PFSK-1 (cell line): ENCODE results near the gene CTNNBL1.

Experiments used
- FOXP2 ChIP-seq: optimal IDR thresholded peaks from 2 replicates; pipeline ENCODE3; 2011; ENCODE audit warnings: borderline replicate concordance, control low read depth, inconsistent platforms; ENCODE audit not compliant: insufficient read depth; ENCODE audit errors: extremely low read length, extremely low read depth
- POLR2AphosphoS5 ChIP-seq: IDR thresholded peaks from 2 replicates; pipeline ENCODE4 v1.6.1; 2012; ENCODE audit warnings: low read depth, mild to moderate bottlenecking, control low read depth, low read length, moderate library complexity
- REST ChIP-seq, 2 experiments: IDR thresholded peaks; 2 replicates each; pipeline versions ENCODE4 v1.6.1 to v1.8.0; 2011 to 2012; ENCODE audit warnings: low read depth in 2 of 2, low read length in 2 of 2, control low read depth in 1 of 2, inconsistent platforms in 1 of 2, mild to moderate bottlenecking in 1 of 2, moderate library complexity in 1 of 2; ENCODE audit not compliant: insufficient read depth in 1 of 2
- SIN3A ChIP-seq: IDR thresholded peaks from 2 replicates; pipeline ENCODE4 v1.6.1; 2012; ENCODE audit warnings: mild to moderate bottlenecking, low read length, moderate library complexity, borderline replicate concordance; ENCODE audit not compliant: insufficient read depth
- TAF1 ChIP-seq: IDR thresholded peaks from 2 replicates; pipeline ENCODE4 v1.6.1; 2012; ENCODE audit warnings: low read length, control low read depth, borderline replicate concordance; ENCODE audit not compliant: insufficient read depth

CTNNBL1 gene

GRCh38 chr20:37899105-37900045, 205.5 kb downstream of the CTNNBL1 start:
- TF ChIP-seq REST (IDR thresholded peaks at IDR 0.05; ENCODE audit: insufficient read depth in 1 of 2, low read depth in 2 of 2, low read length in 2 of 2) = no peak
- TF ChIP-seq SIN3A = no peak
- TF ChIP-seq TAF1 = no peak
- TF ChIP-seq POLR2AphosphoS5 = no peak
- no peak for TF ChIP-seq FOXP2

DNA sequence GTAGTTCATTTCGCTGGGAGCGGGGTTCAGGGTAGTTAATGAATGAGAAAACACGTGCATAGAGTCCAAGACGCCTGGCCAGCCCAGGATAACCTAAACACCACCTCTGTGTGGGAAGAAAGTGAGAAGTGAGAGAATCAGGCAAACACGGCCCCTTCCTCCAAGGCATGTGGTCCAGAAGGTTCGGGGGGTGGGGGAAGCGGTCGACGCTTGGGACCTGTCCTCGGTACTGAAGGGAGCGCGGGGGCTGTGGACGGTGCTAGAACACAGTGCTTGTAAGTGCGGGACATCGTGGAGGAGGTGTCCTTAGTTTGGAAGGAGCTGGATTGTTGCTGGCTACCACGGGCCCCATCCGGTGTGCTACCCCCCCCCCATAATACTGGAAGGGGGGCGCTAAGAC, 207.4 kb downstream of the CTNNBL1 start:
- TF ChIP-seq FOXP2 = no peak
- peak in 1 of 2 experiments; percentile 82; a peak in 2 of 4 replicates for TF ChIP-seq REST (IDR thresholded peaks at IDR 0.05; ENCODE audit: insufficient read depth in 1 of 2, low read depth in 2 of 2, low read length in 2 of 2)

DNA sequence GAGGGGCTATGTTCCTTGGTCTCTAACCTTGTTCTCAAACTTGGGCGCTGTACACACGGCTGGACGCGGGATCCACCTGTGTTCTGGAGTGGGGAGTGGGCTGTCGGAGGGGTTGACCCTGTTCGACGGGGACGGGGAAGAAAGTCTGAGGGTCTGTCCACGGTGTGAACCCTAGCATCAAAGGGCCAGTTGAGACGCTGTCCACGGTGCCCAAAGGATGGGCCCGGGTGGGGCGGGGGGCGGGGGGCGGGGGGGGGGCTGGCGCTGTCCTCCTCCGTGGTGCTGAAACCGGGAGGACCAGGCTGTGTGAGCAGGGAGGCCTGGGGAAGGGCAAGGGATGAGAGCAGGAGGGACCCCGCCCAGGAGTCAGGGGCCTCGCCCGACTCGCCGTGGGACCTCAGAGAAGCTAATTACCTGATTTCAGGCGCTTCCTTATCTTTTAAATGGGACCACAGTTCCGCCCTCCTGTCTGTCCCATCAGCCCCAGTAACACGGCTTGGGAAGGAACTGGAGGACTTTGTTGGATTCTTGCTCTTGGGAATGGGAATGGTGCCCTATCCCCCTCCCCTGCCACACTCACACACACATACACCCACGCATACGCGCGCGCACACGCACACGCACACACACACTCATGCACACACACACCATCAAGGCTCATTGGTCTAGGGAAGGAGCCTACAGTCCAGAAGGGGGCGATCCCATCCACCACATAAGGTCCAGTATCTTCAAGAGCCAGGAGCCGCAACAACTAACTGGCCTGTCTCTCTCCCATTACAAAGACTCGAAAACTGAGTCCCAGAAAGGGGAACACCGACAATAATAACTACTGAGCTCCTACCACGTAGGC, 208.0 kb downstream of the CTNNBL1 start:
- TF ChIP-seq FOXP2 (peak; percentile 61), REST (IDR thresholded peaks at IDR 0.05; ENCODE audit: insufficient read depth in 1 of 2, low read depth in 2 of 2, low read length in 2 of 2) (peak; percentile 78 to 87), POLR2AphosphoS5 (no peak), TAF1 (no peak), SIN3A (no peak)

DNA sequence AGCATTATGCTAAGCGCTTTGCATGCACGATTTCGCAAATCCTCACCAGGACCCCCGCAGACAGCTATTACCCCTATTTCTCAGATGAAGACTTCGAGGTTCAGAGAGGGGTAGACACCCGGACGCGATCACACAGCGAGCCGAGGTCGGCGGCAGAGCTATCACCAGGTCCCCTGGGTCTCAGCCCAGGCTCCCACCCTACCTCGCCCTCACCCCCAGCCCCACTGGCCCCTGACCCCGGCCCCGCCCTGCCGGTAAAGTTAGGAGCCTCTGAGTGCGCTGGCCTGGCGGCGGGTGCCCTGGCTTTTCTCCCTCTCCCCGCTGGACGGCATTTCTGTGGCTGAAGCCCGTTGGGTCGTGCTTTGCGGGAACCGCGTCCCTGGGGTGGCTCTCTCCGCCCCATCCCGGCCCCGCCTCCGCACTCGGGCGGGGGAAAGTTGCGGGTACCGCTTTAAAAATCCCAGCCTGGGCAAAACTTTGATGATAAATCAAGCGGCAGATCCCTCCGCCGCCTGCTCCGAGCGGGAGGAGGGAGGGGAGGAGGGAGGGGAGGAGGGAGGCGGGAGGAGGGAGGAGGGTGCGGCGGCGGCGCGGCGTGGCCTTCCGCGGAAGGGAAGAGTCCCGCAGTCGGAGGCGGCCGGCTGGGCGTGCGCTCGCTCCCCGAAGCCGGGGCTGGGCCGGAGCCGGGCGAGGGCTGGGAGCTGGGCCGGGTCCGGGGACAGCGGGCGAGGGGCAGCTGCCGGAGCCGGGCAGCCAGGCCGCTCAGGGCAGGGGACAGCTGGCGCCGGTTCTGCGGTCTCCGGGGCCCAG, 208.9 kb downstream of the CTNNBL1 start, which contains the start of gene VSTM2L:
Gene VSTM2L, plus strand, starts transcription at position 624 of the 810 bp plus-strand sequence. CDS start 224 bp downstream, outside the sequence.
- TF ChIP-seq FOXP2 (peak; percentile 23), POLR2AphosphoS5 (no peak)
